HG03469 (cell line): ENCODE results near the gene CSNK1D.

ENCODE experiments used
- ATAC-seq: cut with Tn5 transposase; IDR thresholded peaks from one replicate; pipeline ENCODE4 v1.9.1; 2021; ENCODE audit warnings: mild to moderate bottlenecking, moderate library complexity, moderate number of reproducible peaks; ENCODE audit not compliant: unreplicated experiment

CSNK1D gene

DNA sequence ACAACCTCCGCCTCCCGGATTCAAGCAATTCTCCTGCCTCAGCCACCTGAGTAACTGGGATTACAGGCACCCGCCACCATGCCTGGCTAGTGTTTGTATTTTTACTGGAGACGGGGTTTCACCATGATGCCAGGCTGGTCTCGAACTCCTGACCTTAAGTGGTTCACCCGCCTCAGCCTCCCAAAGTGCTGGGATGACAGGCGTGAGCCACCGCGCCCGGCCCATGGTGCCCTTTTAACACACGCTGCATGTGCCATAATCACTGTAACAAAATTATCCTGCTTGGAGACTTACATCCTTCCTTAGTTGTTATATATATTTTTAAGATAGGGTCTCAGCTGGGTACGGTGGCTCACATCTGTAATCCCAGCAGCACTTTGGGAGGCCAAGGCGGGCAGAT is 38.5 kb upstream of the CSNK1D start:
- no peak for ATAC-seq

DNA sequence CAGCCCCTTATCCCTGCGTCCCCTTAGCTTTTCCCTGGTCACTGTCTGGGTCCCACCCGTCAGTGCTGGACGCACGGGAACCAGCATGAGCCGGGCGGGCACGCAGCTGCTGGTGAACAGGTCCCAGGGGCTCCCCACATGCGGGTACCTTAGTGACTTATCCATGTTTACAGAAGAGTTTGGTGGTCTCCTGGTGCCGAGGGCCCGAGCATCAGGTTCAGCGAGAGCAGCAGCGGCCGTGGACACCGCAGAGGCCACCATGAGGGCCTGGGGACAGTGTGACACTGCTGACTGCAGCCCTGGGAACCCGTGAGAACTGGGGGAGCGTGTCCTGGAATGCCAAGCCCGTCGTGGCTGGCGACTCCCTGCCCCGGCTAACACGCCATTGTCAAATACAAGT is 37.4 kb upstream of the CSNK1D start:
- ATAC-seq, result no peak

- no peak for ATAC-seq
Observed at GRCh38 chr17:82309656-82310570, 36.4 kb upstream of the CSNK1D start.

DNA sequence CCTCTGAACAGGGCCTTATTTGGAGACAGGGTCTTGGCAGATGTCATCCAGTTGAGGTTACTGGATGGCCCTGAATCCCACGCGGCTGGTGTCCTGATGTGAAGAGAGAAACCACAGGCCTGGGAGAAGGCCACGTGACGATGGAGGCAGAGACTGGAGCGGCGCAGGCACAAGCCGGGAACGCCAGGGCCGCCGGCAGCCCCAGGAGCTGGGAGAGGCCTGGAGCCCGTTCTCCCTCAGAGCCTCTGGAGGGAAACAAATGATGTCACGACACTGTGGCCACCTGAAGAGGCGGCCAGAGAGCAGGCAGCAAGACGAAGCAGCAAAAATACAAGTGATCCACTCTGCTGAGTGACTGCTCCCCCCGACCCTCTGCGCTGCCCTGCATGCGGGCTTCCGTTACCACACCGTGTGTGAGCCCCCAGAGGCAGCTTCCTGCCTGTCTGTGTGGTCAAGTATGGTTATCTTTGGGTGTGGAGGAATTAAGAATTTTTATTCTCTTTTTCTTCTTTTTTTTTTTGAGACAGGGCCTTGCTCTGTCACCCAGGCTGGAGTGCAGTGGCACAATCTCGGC is 32.3 kb upstream of the CSNK1D start:
- ATAC-seq, result no peak

GRCh38 chr17:82304826-82305726 is 31.6 kb upstream of the CSNK1D start:
- no peak for ATAC-seq

DNA sequence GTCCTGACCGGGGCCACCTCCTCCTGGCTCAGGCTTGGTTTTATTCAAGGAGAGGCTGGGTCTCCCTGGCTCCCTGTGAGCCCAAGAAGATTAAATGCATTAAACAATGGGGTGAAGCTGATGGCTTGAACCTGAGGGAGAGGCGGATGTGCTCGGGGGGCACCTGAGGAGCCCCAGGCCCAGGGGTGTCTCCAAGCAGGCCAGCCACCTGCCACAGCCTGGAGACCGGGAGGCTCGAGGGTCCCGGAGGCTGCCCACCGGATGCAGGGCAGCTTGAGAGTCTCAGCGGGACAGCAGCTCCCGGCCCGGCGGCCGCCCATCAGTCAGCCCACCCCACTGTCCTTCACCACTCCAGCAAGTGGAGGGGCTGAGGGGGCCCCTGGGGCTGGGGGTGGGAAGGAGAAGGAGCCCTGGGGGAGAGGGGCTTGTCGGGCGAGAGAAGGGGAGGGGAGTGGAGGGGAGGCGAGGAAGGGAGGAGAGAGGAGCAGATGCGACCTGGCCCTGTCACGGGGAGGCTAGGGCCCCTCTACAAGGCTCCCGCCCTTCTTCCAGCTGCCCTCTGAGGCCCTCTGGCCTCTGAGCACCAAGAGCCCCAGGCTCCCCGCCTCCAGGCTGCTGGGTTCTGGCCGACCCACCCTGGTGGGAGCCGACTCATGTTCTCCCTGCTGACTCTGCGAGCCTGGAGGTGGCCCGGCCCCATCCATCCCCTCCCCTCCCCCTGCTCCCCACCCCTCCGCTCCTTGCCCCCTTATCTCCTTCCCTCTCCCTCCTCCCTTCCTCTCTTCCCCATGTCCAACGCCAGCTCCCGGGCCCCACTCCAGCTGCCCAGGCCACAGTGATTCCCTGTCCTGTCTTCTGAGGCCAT is 30.7 kb upstream of the CSNK1D start:
- ATAC-seq, result no peak

GRCh38 chr17:82302991-82303943 is 29.8 kb upstream of the CSNK1D start:
- ATAC-seq, result no peak

- no peak for ATAC-seq
Observed at GRCh38 chr17:82302568-82302963, 29.1 kb upstream of the CSNK1D start.

- ATAC-seq, result no peak
Observed at GRCh38 chr17:82301916-82302567, 28.5 kb upstream of the CSNK1D start.

GRCh38 chr17:82301300-82301915 is 27.9 kb upstream of the CSNK1D start:
- no peak for ATAC-seq

GRCh38 chr17:82300707-82301270 is 27.3 kb upstream of the CSNK1D start:
- no peak for ATAC-seq

DNA sequence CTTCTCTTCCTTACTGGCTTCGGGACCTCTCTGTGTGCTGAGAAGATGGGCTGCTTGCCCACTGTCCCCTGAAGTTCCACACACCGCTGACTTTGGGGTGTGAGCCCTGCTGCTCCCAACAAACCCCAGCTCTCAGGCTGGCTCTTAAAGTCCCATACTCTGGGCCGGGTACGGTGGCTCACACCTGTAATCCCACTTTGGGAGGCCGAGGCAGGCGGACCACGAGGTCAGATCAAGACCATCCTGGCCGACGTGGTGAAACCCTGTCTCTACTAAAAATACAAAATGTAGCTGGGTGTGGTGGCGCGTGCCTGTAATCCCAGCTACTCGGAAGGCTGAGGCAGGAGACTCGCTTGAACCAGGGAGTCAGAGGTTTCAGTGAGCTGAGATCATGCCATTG is 26.7 kb upstream of the CSNK1D start:
- no peak for ATAC-seq

DNA sequence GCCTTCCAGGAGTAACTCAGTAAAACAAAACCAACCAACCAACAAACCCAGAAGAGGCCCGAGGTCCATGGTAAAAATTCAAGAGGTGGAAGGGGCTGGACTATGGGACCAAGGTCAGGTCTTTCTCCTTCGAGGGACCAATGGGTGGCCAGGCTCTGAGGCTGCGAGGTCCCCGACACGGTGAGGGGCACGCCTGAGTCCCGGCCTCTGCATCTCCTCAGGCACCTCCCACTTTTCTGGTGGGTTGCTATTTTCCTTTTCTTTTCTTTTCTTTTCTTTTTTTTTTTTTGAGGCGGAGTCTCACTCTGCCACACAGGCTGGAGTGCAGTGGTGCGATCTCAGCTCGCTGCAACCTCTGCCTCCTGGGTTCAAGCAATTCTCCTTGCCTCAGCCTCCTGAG is 26.0 kb upstream of the CSNK1D start:
- no peak for ATAC-seq

GRCh38 chr17:82298538-82299421 is 25.3 kb upstream of the CSNK1D start:
- ATAC-seq, result no peak

GRCh38 chr17:82297714-82298537 is 24.4 kb upstream of the CSNK1D start:
- no peak for ATAC-seq

- ATAC-seq, result no peak
Observed at GRCh38 chr17:82297280-82297713, 23.8 kb upstream of the CSNK1D start.
